ENCODE results near the gene AGBL4.

The AGBL4 gene

GRCh38 chr1:48627486-48627885 is 1396.3 kb downstream of the AGBL4 start:
- no peak for DNase-seq

- no peak for DNase-seq
These were observed 1404.2 kb downstream of the AGBL4 start for GRCh38 chr1:48619539-48619938.

GRCh38 chr1:48617252-48617651 is 1406.5 kb downstream of the AGBL4 start:
- no peak for DNase-seq

DNA sequence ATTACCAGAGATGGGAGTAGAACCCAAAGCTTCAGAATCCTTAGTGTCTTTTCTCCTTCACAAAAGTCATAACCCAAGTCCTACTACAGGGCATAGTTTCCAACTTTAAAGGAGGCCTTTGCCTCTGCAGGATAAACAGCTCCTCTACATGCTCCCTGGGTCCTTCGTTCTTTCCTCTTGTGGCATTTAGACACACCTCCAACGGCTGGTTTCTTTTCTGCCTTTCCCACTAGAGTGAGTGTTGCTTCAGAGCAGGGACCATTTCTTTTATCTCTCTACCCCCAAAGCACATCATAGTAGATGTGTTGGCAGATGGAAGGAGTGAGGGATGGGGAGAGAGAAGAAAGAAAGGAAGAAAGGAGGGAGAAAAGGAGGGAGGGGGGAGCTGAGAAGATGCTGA is 1407.0 kb downstream of the AGBL4 start:
- no peak for DNase-seq

GRCh38 chr1:48611841-48612240 is 1411.9 kb downstream of the AGBL4 start:
- DNase-seq, result peak; percentile 44

DNA sequence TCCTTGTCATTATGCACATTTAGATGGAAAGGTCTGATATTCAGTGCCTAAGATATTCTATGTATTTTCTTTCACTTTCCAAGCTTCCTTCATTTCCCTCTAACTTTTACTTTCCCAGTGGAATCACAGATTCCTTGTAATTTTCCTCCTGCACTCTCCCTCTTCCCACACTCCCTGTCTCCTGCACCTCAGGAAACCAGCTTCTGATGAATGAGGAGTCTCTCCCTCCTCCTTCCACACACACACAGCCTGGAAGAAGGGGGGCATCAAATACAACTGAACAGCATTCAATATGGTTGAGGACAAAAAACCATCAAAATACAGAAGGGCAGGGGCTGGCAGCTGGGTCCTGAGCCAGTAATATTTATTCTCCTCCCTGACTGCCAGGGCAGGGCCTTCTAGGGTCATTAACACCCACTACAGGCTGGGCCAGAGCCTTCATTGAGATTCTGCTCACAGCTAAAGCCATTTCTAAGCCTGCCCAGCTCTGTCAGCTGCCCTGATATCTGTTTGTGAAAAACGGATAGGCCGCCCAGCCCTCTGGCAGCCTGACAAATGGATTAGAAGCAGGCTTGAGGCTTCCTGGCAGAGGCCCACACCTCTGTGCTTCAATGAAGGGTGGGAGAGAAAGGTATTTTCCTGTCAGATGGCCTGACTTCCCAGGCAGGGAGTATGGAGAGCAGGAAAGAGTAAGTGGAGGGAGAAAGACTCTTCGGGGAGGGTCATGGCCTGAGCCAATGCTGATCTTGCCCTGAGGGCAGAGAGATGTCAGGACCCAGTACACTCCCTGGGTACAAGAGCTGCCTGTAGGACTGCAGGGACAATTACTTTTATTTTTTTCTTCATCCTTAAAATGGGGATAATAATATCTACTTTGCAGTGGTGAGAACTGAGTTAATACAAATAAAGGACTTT is 1412.9 kb downstream of the AGBL4 start:
- DNase-seq, result peak; percentile 97

GRCh38 chr1:48608882-48609281 is 1414.9 kb downstream of the AGBL4 start:
- DNase-seq, result no peak

DNA sequence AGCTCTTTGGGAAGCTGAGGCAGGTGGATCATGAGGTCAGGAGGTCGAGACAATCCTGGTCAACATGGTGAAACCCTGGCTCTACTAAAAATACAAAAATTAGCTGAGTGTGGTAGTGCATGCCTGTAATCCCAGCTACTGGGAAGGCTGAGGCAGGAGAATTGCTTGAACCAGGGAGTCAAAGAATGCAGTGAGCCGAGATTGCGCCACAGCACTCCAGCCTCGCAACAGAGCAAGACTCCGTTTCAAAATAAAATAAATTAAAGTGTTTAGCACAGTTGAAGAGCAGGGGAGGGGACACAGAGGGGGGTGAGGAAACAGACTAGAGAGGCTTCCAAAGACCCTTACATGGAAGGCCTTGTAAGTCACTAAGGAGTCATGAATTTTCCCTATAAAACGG is 1420.5 kb downstream of the AGBL4 start:
- DNase-seq, result no peak

GRCh38 chr1:48602349-48602748 is 1421.4 kb downstream of the AGBL4 start:
- DNase-seq, result no peak

DNA sequence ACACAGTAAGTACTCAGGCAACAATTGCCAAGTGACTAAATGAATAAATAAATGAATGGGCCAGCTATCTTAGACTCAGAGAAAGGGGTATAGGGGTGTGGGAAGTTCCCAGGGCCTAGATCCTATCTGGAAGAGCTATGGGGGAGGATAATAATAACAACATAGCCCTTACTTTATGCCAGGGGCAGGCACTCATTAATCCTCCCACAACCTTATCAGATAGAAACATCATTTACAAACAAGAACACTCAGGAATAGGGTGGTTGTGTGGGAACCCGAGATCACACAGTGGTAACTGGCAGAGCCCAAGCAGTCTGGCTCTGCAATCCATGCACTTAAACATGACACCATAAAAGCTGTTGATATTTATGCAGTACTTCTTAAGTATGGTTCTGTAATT is 1423.6 kb downstream of the AGBL4 start:
- DNase-seq, result no peak

DNA sequence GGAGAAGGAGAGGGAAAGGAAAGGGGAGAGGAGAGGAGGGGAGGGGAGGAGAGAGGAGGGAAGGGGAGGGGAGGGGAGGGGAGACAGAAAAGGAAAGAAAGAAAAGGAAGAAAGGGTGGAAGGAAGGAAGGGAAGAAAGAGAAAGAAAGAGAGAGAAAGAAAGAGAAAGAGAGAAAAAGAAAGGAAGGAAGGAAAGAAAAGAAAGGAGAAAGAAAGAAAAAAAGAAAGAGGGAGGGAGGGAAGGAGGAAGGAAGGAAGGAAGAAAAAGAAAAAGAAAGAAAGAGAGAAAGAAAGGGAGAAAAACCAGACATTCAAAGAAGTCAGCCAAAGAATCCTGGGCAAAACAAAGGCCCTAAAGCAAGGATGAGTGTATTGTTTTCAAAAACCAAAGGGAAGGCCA is 1426.1 kb downstream of the AGBL4 start:
- no peak for DNase-seq

DNA sequence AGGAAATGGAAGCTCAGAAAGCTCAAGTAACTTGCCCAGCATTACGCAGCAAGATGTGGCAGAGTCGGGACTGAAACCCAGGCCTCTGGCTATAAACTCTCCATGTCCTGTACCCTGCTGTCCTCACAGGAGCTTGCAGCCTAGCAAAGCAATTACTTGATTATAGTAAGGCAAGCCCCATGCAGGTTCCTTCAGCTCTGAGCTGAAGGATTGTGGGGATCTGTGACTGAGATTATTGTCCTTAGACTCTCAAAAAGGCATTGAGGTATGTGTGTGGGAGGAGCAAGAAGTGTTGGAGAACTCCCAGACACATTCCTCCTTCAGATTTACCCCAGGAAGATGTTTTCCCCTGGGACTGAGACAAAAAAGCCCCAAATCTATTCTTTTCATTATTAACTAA is 1427.7 kb downstream of the AGBL4 start:
- DNase-seq, result no peak

- DNase-seq, result no peak
These were observed 1428.1 kb downstream of the AGBL4 start for GRCh38 chr1:48595613-48596012.

DNA sequence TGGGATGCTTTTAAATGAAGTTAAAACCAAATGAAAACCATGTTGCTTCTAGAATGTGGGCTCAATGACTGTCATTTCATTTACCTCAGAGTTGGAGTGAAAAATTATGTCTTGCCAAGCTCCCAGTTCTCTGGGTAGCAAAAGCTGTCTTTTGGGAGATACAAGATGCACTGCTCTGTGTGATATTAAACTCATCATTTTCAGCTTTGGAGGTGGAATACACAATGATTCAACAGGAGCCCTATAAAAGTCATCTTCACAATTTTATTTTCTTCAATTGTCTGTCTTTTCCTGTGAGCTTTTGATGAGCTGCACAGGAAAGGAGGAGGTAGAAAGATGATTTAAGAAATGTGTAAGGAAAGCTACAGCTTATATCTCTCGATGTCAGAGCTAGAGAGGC is 1431.4 kb downstream of the AGBL4 start:
- no peak for DNase-seq

- no peak for DNase-seq
These were observed 1432.6 kb downstream of the AGBL4 start for GRCh38 chr1:48591181-48591580.

GRCh38 chr1:48588061-48588460 is 1435.7 kb downstream of the AGBL4 start:
- DNase-seq, result no peak

- no peak for DNase-seq
These were observed 1441.3 kb downstream of the AGBL4 start for GRCh38 chr1:48582408-48582807.

- no peak for DNase-seq
These were observed 1442.5 kb downstream of the AGBL4 start for GRCh38 chr1:48581270-48581669.

GRCh38 chr1:48576565-48576964 is 1447.2 kb downstream of the AGBL4 start:
- no peak for DNase-seq

DNA sequence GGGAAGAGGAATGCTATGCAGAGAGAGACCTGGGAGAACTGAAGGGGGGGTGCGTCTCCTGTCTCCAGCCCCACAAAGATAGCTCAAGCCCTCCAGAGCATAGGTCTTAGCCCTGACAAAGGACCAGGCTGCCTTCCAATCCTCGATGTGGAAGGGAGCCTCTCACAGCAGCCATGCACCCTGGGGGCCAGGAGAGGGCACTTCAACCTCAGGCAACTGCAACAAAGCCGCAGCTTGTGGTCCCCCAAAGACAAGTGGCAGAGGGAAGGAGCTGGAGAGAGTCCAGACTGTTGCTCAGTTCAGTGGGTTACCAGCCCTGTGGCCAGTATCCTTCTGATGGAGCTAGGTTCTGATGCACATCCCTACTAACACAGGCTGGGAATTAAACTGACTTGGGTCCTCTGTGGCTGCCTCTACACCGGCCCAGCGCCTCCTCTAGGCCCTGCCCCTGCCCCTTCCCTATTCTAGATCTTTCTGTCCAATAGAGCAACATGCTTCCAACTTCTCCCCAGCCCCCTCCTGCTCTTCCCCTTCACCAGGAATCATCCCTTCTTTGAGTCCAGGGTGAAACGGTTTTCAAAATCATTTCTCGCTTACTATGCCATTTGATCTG is 1451.0 kb downstream of the AGBL4 start:
- DNase-seq, result peak; percentile 77

DNA sequence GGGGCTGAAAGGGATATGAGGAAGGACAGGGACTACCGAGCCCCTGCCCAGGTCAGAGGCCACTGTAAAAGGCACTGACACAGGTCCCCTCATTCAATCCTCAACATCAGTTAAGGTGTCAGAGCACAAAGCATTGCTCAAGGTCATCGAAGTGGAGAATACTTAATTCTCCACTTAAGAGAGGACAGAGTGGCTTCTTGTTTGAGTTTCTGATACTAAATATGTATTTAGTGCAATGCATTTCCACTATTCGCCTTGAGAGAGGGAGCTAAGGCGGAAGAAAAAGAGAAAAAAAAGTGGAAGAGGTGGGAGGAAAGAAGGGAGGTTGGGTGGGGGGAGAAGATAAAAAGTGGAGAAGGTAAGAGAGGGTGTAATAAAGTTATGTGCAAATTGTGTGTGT is 1451.6 kb downstream of the AGBL4 start:
- no peak for DNase-seq

DNA sequence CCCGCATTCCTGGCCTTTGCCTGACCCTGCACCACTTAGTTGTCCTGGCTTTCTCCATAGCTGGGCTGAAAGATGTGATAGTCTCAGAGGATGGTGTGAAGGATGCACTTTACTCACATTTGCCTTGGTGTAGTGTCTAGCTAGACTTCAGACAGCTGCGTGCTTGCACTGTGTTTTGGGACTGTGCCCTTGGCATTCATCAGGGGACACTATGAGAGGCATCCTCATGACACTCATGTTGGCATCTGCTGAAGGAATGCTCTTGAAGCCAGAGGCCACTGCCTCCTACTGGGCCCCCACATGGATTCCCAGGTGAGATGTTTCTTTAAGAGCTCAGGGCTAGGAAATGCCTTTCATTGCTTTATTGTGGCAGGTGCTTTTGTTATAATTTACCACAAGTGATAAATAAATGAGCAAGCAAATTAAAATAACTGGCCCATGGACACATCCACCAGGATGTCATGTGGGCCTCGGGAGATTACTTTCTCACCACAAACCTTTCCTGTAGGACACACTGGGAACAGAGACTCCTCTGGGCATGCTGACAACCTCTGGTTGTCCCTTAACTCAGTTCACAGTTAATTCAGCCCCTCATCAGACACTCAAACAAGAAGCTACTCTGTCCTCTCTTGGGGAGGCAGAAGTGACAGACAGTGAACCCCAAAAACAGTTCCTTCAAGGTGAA is 1452.3 kb downstream of the AGBL4 start:
- no peak for DNase-seq

DNA sequence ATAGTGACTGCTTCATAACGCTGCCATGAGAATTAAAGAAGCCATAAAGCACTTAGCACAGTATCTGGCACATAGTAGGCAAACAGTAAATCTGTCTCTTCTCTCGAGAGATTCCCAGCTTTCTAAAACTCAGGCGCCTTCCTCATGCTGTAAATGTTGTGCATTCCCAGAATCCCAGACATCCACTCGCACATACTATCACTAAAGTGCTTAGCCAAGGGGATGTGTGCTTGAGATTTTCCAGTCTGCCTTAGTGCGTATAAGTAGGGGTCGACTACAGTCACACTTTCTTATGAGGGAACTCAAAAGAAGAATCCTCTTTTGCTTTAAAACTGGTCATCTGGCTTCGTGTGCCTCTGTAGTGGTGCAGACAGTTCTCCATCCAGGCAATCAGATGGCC is 1453.2 kb downstream of the AGBL4 start:
- DNase-seq, result no peak

GRCh38 chr1:48568501-48568900 is 1455.3 kb downstream of the AGBL4 start:
- DNase-seq, result no peak
